HG03196 (cell line): ENCODE results near the gene ARHGAP21.
A peak's percentile ranks its signal among the peaks of the same experiment; 100 is the strongest.
"Not testable (repeated sequence)": the region's sequence is repeated elsewhere in the genome, so short reads cannot be mapped to it uniquely, and the experiment has no call there.

Experiments
- ATAC-seq: cut with Tn5 transposase; IDR thresholded peaks from one replicate; pipeline ENCODE4 v1.9.1; 2021; ENCODE audit not compliant: unreplicated experiment

ARHGAP21 gene

DNA sequence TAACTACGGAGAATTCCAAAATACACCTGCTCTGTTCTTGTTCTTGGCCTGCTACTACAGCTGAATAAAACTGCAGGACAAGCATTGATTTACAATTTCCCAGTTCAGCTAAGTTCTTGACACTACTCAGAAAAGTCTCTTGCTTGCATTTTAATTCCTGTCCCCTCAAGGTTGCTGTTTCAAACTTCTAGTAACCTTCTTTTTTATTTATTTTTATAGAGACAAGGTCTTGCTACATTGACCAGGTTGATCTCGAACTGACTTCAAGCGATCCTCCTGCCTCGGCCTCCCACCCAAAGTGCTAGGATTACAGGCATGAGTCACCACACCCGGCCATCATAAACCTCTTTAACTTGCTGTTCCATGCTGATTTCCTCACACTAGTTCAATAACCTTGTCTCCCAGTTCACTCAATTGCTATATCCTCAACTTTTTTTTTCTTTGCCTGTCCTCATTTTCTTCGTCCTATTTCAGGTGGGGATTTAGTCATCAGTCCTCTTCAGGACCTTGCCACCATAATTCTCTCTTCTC lies 79.9 kb downstream of the ARHGAP21 start:
- no peak for ATAC-seq

DNA sequence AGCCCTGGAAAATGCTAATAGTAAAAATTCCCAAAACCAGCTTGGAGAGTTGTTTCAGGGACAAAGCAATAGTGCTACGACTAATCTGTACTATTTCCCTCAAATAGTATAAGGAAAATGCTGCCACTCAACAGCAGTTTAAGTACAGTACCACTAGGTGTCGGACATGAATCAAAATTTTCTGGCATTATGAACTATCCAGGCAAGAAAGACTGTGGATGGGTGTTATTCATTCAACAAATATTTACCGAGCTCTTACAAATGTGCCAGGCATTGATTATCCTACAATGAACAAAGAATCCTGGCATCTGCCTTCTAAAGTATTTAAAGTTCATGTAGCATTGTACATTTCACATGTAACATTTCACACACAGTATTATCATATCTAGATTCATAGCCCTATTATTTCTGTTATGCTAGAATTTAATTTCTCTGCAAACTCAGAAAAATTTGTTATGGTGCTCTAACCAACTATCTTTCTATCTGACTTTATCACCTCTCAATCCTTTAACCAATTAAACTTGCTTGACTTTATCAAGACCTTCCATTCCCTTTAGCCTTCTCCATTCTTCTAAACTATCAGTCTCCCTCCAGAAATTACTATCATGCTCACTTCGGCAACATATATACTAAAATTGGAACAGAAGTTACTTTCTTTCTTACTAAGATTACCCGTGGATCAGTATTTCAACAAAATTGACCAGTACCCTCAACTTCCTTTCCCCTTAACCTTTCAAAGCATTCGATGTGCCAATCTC lies 80.6 kb downstream of the ARHGAP21 start:
- ATAC-seq, result peak; percentile 86

DNA sequence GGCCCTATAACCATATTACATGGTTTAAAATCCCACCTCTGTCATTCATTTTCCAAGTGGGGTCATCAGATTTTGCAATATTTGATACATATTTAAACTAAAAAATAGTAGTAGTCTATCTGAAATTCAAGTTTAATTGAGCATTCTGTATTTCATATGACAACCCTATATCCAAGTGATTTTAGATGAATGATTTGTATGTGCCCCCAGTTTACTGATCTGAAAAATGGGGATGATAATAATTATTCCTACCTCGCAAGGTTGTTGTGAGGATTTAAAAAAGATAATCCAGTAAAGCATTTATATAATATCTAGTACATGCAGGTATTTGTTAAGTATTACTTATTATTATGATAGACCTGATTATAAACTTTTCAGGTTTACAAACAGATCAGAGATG lies 84.6 kb downstream of the ARHGAP21 start:
- no peak for ATAC-seq

DNA sequence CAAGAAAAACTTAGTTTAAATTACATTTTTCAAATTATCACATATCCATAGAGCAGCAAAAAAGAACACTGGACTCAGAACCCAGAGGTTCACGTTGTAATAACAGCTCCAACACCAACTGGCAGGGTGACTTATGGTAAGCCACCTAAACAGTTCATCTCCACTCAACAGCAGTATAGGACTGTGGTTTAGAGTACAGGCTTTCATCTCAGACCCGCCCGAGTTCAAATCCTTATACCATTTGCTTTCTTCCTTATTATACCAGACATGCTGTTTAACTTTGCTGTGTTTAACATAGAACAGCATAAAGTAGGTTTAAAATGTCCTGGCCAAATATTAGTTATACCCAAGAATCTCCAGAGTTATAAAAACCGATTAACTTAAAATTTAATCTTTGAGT lies 97.9 kb downstream of the ARHGAP21 start:
- ATAC-seq, result no peak

DNA sequence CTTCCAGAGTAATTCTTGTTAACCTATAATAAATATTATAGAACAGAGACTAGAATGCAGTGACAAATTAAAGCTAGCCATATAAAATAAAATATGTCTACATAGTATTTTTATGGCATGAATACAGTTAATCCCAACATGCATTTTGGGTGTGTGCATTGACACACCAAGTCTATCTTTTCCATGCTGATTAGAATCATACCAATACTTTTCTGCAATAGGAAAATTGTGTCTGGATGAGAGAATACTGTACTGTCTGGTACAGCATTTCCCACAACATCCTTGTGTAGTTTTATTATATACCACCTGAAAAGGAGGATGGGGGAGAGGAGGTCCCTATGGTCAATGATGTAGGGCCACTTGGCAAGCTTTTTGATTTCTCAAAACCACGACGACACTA lies 100.3 kb downstream of the ARHGAP21 start:
- no peak for ATAC-seq

DNA sequence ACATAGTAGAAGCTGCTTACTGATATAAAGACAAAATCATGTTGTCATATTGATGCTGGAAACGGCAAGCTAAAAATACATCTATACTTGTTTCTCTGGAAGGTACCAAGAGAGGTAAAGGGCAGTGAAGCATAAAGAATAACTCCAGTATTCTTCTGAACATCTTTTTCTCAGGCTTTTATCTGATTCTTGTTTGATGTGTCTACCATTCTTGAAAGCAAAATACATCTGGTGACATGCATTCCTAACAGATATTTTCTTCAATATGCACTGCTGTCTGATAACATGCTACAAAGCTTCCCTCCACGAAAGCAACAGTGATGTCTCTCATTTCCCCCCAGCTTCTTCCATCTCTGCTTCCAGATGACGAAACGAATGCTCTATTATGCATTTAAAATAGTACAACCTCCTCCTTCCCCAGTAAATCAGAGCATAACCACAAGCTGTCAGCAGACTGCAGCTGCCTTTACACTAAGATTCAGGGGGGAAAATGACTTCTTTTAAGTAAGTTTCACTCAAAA lies 100.8 kb downstream of the ARHGAP21 start:
- ATAC-seq, result no peak

DNA sequence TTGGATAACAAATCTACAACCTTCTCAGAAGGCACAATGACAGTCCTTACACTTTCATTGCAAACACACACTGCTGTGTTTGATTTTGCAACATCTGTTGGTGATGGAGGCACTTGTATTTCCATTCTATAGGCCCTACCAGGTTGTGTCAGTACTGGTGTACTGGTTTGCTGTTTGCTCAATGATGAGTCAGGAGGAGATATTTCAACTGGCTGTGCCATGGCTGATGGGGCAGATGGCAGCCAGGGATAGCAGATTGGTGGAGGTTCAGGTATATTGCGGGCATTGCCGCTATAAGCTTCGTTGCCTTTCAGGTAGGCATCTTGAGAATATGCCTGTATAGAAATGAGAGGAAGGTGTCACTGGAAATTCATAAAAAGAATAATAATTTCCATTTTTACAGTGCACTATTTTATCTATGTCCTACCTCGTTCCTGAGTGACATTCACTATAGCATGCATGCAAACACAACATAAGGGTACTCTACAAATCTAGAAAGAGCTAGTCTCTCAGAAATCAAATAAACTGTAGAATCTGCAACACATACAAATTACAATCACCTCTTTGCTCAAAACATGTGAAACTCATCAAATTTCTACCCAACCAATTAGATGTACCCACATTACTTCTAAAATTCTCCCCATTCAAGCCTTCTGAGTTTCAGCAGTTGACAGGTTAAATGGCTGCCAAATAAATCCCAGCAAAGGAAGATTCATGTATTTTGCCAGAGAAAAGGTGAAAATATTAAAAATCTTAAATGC lies 102.5 kb downstream of the ARHGAP21 start:
- not testable (repeated sequence) for ATAC-seq

DNA sequence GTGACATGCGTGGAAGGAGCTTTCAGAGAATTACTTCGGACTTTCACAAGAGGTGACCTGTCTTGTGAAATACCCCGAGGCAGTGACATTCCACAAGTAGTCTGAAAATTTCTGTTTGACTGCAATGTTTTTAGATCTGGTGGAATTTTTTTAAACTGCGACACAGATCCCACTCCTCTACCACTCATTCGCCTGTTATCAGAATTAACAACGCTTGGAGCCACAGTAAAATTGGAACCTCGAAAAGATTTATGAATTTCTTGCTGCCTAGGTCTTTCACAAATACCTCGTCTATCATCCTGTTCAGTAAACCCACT lies 103.7 kb downstream of the ARHGAP21 start:
- ATAC-seq, result not testable (repeated sequence)

DNA sequence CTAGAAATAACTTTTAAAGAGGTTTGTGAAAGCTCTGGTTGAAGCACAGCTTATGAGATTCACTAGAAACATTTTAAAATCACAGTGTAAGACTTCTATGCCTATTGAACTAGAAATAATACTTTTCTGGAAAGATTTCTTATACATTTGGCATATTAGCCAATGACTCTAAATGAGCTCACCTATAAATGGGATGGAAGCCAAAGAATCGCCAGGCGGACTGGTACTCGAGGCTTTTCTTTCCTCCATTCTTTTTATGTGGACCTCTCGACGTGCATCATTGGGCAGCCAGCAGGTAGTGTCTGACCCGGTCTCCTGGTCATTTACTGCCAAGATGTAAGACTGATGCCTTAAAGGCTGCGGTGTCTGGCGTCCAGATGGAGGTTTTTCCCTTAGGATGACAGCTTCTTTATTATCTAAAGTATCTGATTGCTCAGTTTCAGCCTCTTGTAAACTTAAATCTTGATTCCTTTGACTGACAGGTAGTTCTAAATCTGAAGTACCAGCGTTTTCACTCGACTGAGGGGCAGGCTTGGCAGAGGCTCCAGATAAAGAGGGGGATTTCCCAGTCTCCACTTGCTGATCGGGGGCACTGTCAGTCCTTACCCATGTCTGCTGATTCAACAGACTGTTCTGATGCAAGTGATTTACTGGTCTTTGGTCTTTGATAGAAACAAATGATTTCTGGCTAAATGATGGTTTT lies 104.2 kb downstream of the ARHGAP21 start:
- ATAC-seq, result not testable (repeated sequence)

DNA sequence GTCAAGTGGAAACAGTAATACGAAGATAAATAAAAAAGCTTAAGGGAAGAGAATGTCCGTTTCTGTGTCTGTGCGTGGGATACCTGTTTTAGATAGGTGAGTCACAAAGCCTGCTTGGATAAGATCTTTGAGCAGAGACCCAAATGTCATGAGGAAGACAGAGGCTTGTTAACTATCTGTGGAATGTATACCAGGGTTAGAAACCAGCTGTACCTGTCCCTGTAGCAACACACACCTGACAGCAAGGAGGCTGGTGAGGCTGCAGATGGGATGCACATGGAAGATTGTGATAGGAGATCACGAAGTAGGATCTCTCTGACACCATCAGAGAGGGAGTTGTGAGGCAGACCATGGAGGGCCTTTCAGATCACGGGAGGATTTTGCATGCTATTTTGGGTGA lies 105.3 kb downstream of the ARHGAP21 start:
- no peak for ATAC-seq

DNA sequence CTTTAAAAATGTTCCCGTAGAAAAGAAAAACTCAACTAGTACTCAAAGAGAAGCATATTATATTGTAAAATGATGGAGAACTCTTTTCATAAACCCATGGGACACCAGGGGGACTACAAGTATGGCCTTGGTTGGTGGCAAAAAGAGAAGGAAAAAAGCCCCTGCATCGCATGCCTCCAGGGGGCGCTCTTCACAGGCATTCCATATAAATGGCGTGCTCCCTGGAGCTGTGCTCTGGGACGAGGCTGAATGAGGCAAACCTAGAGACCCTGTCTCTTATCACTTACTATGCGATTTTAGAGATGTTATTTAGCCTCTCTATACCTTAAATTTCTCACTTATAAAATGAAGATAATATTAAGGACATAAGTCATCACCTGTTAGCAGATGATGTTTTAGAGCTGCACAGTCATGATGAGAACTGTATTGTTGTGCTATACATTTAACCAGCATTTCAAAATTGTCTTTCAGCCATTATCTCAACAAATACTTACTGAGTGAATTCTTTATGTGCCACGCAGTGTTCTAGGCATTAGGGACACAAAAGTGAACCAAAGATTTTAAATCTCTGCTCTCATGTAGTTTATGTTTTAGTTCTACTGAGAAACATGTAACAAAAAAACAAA lies 105.8 kb downstream of the ARHGAP21 start:
- no peak for ATAC-seq

DNA sequence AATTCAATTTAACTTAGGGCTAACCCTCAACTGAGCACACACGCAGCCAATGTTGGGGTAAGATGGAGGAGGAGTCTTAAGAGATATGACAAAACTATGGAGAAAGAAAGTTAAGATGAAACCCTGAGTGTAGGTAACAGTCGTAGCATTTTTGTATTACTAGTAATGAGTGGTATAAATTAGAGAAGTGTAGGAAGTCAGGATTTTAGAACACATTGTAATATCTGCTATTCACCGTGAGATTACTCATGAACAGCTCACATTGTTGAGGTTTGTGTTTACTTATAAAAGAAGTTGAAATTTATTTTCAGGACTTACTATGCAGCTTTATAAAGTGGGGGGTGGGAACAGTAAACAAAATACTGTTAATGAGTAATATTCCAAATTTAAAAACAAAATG lies 107.2 kb downstream of the ARHGAP21 start:
- ATAC-seq, result no peak

DNA sequence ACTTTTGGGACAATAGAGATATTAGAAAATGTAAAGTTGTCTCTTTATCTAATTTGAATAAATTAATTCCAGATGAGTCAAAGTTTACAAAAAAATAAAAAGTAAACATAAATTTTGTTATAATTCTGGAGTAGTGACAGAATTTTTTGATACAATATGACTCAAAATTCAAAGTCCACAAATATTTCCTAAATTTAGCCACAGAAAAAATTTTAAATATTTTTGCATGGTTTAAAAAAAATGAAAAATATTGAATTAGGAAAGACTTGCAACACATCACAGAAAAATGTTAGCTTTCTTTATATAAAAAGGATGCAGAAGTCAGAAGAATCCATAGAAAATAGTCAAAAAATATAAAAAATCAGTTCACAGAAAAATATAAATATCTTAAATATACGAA lies 117.7 kb downstream of the ARHGAP21 start:
- ATAC-seq, result no peak

DNA sequence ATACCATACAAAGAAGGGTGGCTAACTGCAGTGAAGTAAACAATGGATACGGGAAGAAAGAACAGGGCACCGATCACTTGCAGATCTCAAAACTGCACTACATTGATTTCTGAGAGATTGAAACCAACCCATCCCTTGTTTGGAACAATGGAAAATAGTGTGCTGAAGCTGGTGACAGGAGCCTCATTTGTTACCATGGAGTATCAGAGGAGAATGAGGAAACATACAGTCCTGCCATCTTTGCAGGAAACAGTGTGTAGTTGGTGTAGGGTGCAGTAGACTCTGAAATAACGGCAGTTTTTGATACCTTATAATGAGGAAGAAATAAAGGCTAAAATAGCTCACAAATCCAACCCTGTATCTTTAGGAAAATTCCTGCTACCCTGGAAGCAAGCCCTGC lies 118.5 kb downstream of the ARHGAP21 start:
- no peak for ATAC-seq

DNA sequence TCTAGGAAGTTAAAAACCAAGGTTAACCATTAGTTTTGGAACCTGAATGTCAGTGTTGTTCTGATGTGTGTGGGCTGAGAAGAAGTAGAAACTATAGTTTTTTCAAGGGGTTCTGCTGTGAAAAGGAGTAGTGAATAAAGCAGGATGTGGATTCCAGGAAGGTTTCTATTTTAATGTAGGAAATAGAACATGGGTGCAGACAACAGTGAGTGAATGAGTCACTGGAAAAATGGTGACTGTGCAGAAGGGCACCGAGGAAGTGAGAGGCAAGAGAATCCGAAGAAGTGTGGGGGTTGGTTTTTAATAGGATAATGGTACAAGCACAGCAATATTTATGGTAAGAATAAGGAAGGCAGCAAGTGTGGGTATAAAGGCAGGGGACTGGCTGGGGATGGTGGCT lies 120.4 kb downstream of the ARHGAP21 start:
- no peak for ATAC-seq

DNA sequence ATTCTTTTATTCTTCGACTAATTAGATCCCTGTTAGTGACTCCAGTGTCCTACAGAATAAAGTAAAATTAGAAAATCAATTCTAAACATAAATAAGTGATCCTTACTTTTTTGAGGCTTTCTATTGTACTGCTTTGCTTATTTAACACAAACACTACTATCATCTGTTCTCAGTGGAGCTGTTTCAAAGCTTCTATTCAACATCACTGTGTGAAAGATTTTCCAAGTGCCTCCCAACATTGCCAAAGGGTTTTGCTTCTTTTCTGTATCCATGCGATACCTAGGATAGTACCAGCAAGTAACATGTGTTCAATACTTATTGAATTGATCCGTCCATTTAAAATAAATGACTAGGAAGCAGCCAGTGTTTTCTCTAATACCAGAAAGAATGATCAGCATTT lies 125.7 kb downstream of the ARHGAP21 start:
- no peak for ATAC-seq

DNA sequence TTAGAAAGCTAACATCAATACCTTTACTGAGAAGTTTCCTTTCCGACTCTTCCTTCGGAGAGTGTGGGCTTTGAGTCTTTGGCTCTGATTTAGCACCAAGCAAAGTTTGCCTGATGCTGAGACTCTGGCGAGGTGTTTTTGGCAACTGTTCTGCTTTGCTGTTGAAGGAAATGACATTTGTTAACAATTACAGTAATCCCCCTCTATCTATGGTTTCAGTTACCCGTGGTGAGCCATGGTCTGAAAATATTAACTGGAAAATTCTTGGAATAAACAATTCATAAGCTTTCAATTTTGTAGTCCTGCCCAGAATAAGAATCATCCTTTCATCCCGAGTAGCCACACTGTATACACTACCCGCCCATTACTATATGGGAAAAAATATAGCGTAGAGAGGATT lies 126.3 kb downstream of the ARHGAP21 start:
- ATAC-seq, result no peak

DNA sequence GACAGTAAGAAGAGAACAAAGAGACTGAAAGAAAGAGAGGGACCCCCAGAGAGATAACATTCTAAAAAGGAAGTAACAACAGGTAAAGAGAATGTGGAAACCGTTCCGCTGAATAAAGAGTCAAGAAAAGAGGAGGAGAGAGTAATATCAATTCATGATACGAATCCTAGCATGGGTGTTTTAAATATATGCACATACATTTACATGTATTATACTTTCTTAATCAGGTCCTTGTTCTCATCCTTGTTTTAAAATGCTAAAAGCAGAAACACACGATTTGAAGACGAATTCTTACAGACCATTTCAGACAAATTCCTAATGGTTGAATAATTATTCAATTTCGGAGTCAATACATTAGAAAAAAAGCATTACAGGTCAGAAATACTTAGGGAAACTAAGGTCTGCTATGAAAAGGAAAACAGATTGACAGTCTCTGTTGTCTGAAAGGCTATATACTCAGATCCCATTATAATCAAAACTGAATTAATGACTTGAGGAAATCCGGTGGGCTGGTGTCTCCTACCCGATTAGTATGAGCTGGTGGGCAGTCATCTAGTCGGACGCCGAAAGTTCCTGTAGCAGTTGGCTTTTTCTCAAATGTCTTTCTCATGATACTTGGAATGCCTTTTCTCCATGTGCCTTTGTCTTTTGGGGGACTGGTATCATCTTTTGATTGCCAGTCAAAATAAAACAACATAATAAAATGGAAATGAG lies 127.3 kb downstream of the ARHGAP21 start:
- no peak for ATAC-seq

DNA sequence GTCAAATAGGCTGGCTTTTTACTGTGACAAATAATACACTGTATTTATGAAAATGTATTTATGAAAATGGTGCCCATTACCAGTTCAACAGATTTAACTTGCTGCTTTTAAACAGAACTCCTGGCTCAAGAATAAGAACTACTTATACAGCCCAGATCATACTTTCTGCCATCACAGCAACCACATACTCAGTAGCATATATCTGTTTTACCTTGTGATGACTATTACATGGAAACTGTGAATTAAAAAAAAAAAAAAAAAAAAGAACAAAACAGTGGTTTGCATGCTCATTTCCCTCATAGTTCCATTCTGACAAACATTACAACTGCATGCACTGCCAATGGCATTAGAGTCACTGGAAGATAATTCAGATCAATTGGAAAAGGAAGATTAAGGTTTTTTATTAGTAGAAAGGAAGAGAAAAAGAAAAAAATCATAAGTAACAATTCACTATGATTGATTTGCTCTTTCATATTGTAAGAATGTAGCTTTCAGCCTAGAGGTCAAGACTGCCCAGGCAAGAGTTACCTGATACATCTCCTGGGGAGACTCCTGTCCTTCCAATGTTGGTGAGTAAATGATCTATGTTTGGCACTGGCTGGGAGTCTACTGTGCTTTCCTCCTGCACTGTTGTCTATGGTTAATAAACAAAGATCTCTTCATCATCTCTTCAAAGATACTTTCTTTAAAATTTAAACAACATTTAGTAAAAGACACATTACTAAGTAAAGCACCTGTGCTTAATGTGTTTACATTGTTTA lies 132.8 kb downstream of the ARHGAP21 start:
- no peak for ATAC-seq

DNA sequence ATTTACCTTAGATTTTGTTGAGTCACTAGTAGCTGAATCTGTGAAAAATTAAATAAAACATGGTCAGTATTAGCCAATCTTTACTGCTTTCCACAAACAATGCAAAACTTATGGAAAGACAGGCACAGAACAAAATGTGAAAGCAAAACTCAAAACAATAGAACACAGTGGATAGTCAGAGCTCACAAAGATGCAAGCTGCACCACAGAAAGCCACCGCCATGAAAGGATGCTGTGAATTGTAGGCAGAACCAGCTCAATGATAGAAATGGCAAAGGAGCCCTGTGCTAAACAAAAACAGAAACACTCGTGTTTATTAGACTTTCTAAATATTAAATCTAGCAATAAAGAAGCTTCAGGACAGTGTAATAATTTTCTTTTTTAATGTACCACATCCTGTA lies 134.4 kb downstream of the ARHGAP21 start:
- no peak for ATAC-seq
